Natural killer cell (primary cell): ENCODE data around the gene CEBPE. TPM values are rescaled to one million over a fixed set of nuclear protein-coding genes. Genes with fewer than 3 reads are reported as not detected.
A peak's percentile ranks its signal among the peaks of the same experiment; 100 is the strongest.

Experiments used
- ATAC-seq, 3 donors: fragments of 150-1000 bp in 2 of 3; fragments of 200-7000 bp in 1 of 3; cut with Tn5 transposase; 1 replicate in 1 of 3; 2 replicates in 2 of 3; pipeline ENCODE4 v1.10.0; 2021; ENCODE audit warnings: mild to moderate bottlenecking in 2 of 3, moderate library complexity in 2 of 3
- DNase-seq, 2 donors: peaks; one replicate each; pipeline versions ENCODE4 v3.0.0 to v3.0.0-alpha.2; 2013 to 2021; ENCODE audit warnings: mixed read lengths in 1 of 2
- H3K27ac ChIP-seq: one replicate; pipeline ENCODE4 v1.5.1; 2013; ENCODE audit warnings: mild to moderate bottlenecking, low read length
- H3K27me3 ChIP-seq: one replicate; pipeline ENCODE4 v1.6.1; 2013; ENCODE audit warnings: low read length; ENCODE audit not compliant: control insufficient read depth, insufficient read depth
- H3K36me3 ChIP-seq: one replicate; pipeline ENCODE4 v1.6.1; 2013; ENCODE audit warnings: low read length; ENCODE audit not compliant: control insufficient read depth, insufficient read depth
- H3K4me1 ChIP-seq: one replicate; pipeline ENCODE4 v1.6.1; 2013; ENCODE audit warnings: low read length; ENCODE audit not compliant: control insufficient read depth, insufficient read depth
- H3K4me3 ChIP-seq: one replicate; pipeline ENCODE4 v1.5.1; 2013; ENCODE audit warnings: low read length
- H3K9me3 ChIP-seq: one replicate; pipeline ENCODE4 v1.6.1; 2013; ENCODE audit warnings: low read length; ENCODE audit not compliant: control insufficient read depth, insufficient read depth
- H3K27ac Mint-ChIP-seq, 2 donors: one replicate each; pipeline ENCODE4 v1.8.0; 2022; ENCODE audit warnings: mild to moderate bottlenecking in 2 of 2, mixed read lengths in 2 of 2, moderate library complexity in 1 of 2
- H3K27me3 Mint-ChIP-seq, 2 donors: one replicate each; pipeline ENCODE4 v1.8.0; 2022; ENCODE audit warnings: low read depth in 2 of 2, mixed read lengths in 2 of 2
- H3K36me3 Mint-ChIP-seq: one replicate; pipeline ENCODE4 v1.8.0; 2022; ENCODE audit warnings: mixed read lengths
- H3K4me1 Mint-ChIP-seq, 2 donors: one replicate each; pipeline ENCODE4 v1.8.0; 2022; ENCODE audit warnings: mixed read lengths in 2 of 2
- H3K4me3 Mint-ChIP-seq: one replicate; pipeline ENCODE4 v1.8.0; 2022; ENCODE audit warnings: mild to moderate bottlenecking, moderate library complexity, mixed read lengths
- H3K9me3 Mint-ChIP-seq, 2 donors: one replicate each; pipeline ENCODE4 v1.8.0; 2022; ENCODE audit warnings: mixed read lengths in 2 of 2
- WGBS: methylation state at CpG from one replicate; pipeline ENCODE4 v1.1.7; 2013; ENCODE audit warnings: missing lambda C conversion rate; ENCODE audit not compliant: insufficient coverage; 5-methylcytosine and 5-hydroxymethylcytosine counted together
- intact Hi-C: fragments of 100-400 bp; cut with micrococcal nuclease; formaldehyde crosslinking; loops from one replicate; pipeline ENCODE4 v1.14.2; 2022
- total RNA-seq, 4 donors: library from RNA; stranded (reverse); fragments of 120-200 nt in 1 of 4; gene quantifications; one replicate each; pipeline versions ENCODE4 v1.2.3 to v1.2.4, GENCODE V29; 2013 to 2022
- TF ChIP-seq, protein P1 (sequence below): fragments of 200-600 bp; IDR thresholded peaks from one replicate; pipeline ENCODE4 v1.8.0; 2022; ENCODE audit warnings: antibody characterized with exemption

CEBPE gene
- total RNA-seq, 3 donors from 2014 or later (not counting 1 experiment from before 2014, with no cell fraction given) = not detected

DNA sequence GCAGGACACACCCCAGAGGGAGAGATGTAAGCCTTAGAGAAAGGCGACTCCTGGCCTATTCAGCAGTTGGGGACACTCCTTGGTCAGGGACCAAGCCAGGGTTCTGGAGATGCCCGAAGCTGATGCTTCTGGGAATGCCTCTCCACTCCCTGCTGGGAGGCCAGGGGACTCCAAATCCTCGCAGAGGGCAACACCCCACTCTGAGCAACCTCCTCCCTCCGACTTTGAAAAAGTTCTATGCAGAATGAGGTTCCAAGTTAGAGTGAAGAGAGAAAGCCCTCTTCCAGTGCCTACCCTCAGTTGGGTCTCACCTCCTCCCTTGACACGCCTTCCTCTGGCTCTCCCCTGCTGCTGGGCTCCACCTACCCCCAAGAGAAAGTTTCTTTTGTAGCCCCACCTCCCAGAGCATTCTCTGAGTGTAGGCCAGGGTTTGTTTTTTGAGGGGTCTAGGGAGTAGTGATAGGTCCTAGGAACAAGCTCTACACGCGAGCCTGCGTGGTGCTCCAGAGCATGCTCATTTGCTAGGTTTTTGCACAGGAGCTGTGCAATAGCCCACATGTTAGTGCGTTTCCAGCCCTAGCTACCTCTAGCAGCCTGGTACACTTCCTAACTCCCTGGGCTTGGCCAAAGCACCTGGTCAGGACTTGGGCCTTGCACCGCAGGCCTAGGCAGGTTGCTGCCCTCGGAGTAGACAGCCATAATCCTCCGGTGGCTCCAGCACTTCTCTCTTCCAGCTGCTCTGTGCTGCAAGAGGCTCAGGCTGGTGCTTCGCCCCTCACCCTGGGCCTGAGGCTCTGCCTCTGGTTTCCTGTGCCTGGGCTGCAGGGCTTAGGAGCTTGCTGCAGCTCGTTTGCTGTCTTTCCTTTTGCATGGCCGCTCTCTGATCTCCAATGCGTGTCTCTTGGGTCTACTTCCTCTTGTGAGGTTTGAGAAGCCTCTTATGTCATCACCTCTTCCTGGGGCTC, 590 bp upstream of the CEBPE start:
- no peak overlapping the region for H3K4me3 ChIP-seq
- Mint-ChIP-seq H3K4me1 (peaks cover 10 to 11% of the 10 kb centered on the region in 2 donors), H3K27me3 (peaks cover 4 to 8% of the 10 kb centered on the region in 2 donors), H3K9me3 (no peaks in the 10 kb centered on the region), H3K36me3 (no peaks in the 10 kb centered on the region), H3K4me3 (peak overlapping the region; percentile 32), H3K27ac (no peak overlapping the region)
- 58% methylated on average over 15 of the region's 16 CpGs for WGBS
- ATAC-seq (no peak), DNase-seq (peak in 1 of 2 donors; percentile 70)
- H3K36me3 ChIP-seq = no peaks in the 10 kb centered on the region
- TF ChIP-seq, protein P1, sequence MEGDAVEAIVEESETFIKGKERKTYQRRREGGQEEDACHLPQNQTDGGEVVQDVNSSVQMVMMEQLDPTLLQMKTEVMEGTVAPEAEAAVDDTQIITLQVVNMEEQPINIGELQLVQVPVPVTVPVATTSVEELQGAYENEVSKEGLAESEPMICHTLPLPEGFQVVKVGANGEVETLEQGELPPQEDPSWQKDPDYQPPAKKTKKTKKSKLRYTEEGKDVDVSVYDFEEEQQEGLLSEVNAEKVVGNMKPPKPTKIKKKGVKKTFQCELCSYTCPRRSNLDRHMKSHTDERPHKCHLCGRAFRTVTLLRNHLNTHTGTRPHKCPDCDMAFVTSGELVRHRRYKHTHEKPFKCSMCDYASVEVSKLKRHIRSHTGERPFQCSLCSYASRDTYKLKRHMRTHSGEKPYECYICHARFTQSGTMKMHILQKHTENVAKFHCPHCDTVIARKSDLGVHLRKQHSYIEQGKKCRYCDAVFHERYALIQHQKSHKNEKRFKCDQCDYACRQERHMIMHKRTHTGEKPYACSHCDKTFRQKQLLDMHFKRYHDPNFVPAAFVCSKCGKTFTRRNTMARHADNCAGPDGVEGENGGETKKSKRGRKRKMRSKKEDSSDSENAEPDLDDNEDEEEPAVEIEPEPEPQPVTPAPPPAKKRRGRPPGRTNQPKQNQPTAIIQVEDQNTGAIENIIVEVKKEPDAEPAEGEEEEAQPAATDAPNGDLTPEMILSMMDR = no peak
- intact Hi-C loops = loop anchor here (1.0 to 2.0 kb wide), 3 partner anchors 68 to 261 kb away; no protein-coding TSS in a partner anchor
- H3K4me1 ChIP-seq = peaks cover 32% of the 10 kb centered on the region
- H3K27me3 ChIP-seq = no peaks in the 10 kb centered on the region
- H3K9me3 ChIP-seq = no peaks in the 10 kb centered on the region
- H3K27ac ChIP-seq = peak overlapping the region; percentile 52

DNA sequence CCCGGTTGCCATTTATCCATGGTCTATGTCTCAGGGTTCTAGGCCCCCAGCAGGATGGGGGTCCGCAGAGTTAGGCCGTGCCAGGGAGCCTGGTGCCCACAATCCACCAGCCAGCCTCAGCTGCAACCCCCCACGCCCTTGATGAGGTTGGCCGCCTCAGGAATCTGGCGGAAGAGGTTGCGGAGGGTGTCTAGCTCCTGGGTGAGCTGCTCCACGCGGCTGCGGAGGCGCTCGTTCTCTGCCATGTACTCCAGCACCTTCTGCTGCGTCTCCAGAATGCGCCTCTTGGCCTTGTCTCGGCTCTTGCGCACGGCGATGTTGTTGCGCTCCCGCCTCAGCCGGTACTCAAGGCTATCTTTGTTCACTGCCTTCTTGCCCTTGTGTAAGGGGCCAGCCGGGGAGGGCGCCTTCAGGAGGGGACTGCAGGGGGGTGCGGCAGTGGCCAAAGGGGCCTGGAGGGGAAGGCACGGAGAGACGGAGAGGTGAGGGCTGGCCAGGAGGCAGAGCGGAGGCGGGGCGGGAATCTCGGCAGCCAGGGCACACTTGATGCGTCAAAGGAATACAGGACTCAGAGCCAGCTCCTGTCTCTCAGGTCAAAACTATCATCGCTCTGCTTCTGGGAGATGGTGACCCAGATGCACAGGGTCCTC, 1.6 kb downstream of the CEBPE start:
- no peak for DNase-seq
- Histone ChIP-seq H3K27me3 (no peaks in the 10 kb centered on the region), H3K36me3 (no peaks in the 10 kb centered on the region), H3K4me1 (peaks cover 32% of the 10 kb centered on the region), H3K27ac (no peak overlapping the region), H3K9me3 (no peaks in the 10 kb centered on the region), H3K4me3 (no peak overlapping the region)
- ATAC-seq = no peak
- 96% methylated on average over 32 of the region's 32 CpGs for WGBS
- Mint-ChIP-seq H3K27ac (no peak overlapping the region), H3K4me3 (no peak overlapping the region), H3K4me1 (peaks cover 10 to 11% of the 10 kb centered on the region in 2 donors), H3K9me3 (no peaks in the 10 kb centered on the region), H3K27me3 (peaks cover under 1 to 10% of the 10 kb centered on the region in 2 donors), H3K36me3 (no peaks in the 10 kb centered on the region)
- intact Hi-C loops = no loop called here
- TF ChIP-seq, protein P1 = no peak

DNA sequence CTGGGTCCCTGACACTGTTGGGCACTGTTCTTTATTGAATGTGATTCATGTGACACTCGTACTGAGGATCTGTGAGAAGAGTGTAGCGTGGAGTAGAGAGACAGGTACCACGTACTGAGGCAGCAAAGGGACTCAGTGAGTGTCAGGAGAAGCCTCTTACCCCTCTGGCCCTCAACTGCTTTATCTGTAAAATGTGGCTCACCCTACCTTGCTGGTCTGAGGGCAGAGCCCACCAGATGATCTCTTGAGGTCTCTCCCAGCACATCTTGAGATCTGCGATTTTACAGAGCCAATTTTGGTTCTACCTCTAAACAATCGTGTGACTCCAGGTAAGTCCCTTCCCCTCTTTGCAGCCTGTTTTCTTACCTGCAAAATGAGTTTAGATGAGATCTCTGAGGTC, 3.1 kb downstream of the CEBPE start:
- Mint-ChIP-seq H3K36me3 (no peaks in the 10 kb centered on the region), H3K4me1 (peaks cover 4% of the 10 kb centered on the region in 2 donors), H3K27ac (no peak overlapping the region), H3K4me3 (no peak overlapping the region), H3K27me3 (peaks cover 0 to 10% of the 10 kb centered on the region in 2 donors), H3K9me3 (no peaks in the 10 kb centered on the region)
- DNase-seq = no peak
- TF ChIP-seq, protein P1 = no peak
- 82% methylated on average over 5 of the region's 5 CpGs for WGBS
- H3K36me3 ChIP-seq = no peaks in the 10 kb centered on the region
- H3K27me3 ChIP-seq = no peaks in the 10 kb centered on the region
- intact Hi-C loops = no loop called here
- no peak overlapping the region for H3K4me3 ChIP-seq
- peaks cover 24% of the 10 kb centered on the region for H3K4me1 ChIP-seq
- ATAC-seq = no peak
- H3K9me3 ChIP-seq = no peaks in the 10 kb centered on the region
- H3K27ac ChIP-seq = no peak overlapping the region
